H9 (cell line): ENCODE results near the gene SH3GL2. TPM values are rescaled to one million over a fixed set of nuclear protein-coding genes. Genes with fewer than 3 reads are reported as not detected.

ENCODE experiments used
- DNase-seq: peaks from one replicate; pipeline ENCODE4 v3.0.0-alpha.2; 2017
- H2AFZ ChIP-seq: one replicate; pipeline ENCODE4 v1.6.1; 2013; ENCODE audit warnings: mild to moderate bottlenecking, low read length, control low read depth, moderate library complexity
- H2AK5ac ChIP-seq: 2 replicates; pipeline ENCODE4 v1.6.1; 2013; ENCODE audit warnings: low read length, control low read depth, mixed read lengths; ENCODE audit not compliant: insufficient read length
- H2BK120ac ChIP-seq: one replicate; pipeline ENCODE4 v1.6.1; 2013; ENCODE audit warnings: low read depth, mild to moderate bottlenecking, low read length, control low read depth, inconsistent platforms; ENCODE audit not compliant: poor library complexity, severe bottlenecking
- H2BK12ac ChIP-seq: 2 replicates; pipeline ENCODE4 v1.6.1; 2013; ENCODE audit warnings: low read length, control low read depth, mixed read lengths, low read depth; ENCODE audit not compliant: insufficient read length
- H2BK15ac ChIP-seq: 2 replicates; pipeline ENCODE4 v1.6.1; 2013; ENCODE audit warnings: low read depth, low read length, control low read depth
- H2BK20ac ChIP-seq: one replicate; pipeline ENCODE4 v1.6.1; 2013; ENCODE audit warnings: low read depth, mild to moderate bottlenecking, low read length, control low read depth, inconsistent platforms; ENCODE audit not compliant: poor library complexity, severe bottlenecking
- H2BK5ac ChIP-seq: 2 replicates; pipeline ENCODE4 v1.6.1; 2013; ENCODE audit warnings: low read length, control low read depth, mixed read lengths; ENCODE audit not compliant: insufficient read length
- H3K14ac ChIP-seq: 2 replicates; pipeline ENCODE4 v1.6.1; 2013; ENCODE audit warnings: low read length, control low read depth; ENCODE audit not compliant: insufficient read depth
- H3K18ac ChIP-seq: 2 replicates; pipeline ENCODE4 v1.6.1; 2013; ENCODE audit warnings: low read depth, mild to moderate bottlenecking, mixed read lengths, low read length, control low read depth; ENCODE audit not compliant: insufficient read length
- H3K23ac ChIP-seq: 2 replicates; pipeline ENCODE4 v1.6.1; 2013; ENCODE audit warnings: low read length, control low read depth, mixed read lengths, low read depth; ENCODE audit not compliant: insufficient read length
- H3K23me2 ChIP-seq: 2 replicates; pipeline ENCODE4 v1.6.1; 2013; ENCODE audit warnings: low read depth, mild to moderate bottlenecking, mixed read lengths, low read length, control low read depth; ENCODE audit not compliant: insufficient read length, poor library complexity, severe bottlenecking
- H3K27ac ChIP-seq: 2 replicates; pipeline ENCODE4 v1.5.1; 2013; ENCODE audit warnings: low read length, control low read depth, mixed read lengths, low read depth; ENCODE audit not compliant: insufficient read length
- H3K27me3 ChIP-seq: 2 replicates; pipeline ENCODE4 v1.6.1; 2013; ENCODE audit warnings: low read length, control low read depth, inconsistent platforms; ENCODE audit not compliant: insufficient read depth
- H3K4ac ChIP-seq: 2 replicates; pipeline ENCODE4 v1.6.1; 2013; ENCODE audit warnings: low read depth, mild to moderate bottlenecking, control low read depth, inconsistent platforms, low read length, moderate library complexity
- H3K4me1 ChIP-seq: 2 replicates; pipeline ENCODE4 v1.6.1; 2013; ENCODE audit warnings: low read length, control low read depth, inconsistent platforms; ENCODE audit not compliant: insufficient read depth
- H3K4me2 ChIP-seq: 2 replicates; pipeline ENCODE4 v1.6.1; 2013; ENCODE audit warnings: low read length, control low read depth, mixed read lengths; ENCODE audit not compliant: insufficient read length, insufficient read depth
- H3K56ac ChIP-seq: 2 replicates; pipeline ENCODE4 v1.6.1; 2013; ENCODE audit warnings: low read depth, mild to moderate bottlenecking, mixed read lengths, low read length, control low read depth; ENCODE audit not compliant: insufficient read length
- H3K79me1 ChIP-seq: 2 replicates; pipeline ENCODE4 v1.6.1; 2013; ENCODE audit warnings: low read depth, mild to moderate bottlenecking, moderate library complexity, low read length, control low read depth, inconsistent platforms; ENCODE audit not compliant: insufficient read depth, poor library complexity, severe bottlenecking
- H3K79me2 ChIP-seq: 2 replicates; pipeline ENCODE4 v1.6.1; 2013; ENCODE audit warnings: low read length, control low read depth, inconsistent platforms; ENCODE audit not compliant: insufficient read depth
- H3K9ac ChIP-seq: 2 replicates; pipeline ENCODE4 v1.6.1; 2013; ENCODE audit warnings: low read length, control low read depth, mixed read lengths; ENCODE audit not compliant: insufficient read length; ENCODE audit errors: extremely low read depth
- H3K9me3 ChIP-seq: one replicate; pipeline ENCODE4 v1.6.1; 2013; ENCODE audit warnings: low read depth, low read length, inconsistent platforms; ENCODE audit not compliant: control insufficient read depth
- H3T11ph ChIP-seq: one replicate; pipeline ENCODE4 v1.6.1; 2013; ENCODE audit warnings: mild to moderate bottlenecking, low read length, control low read depth, inconsistent platforms
- H4K20me1 ChIP-seq: one replicate; pipeline ENCODE4 v1.6.1; 2013; ENCODE audit not compliant: control insufficient read depth, insufficient read length, insufficient read depth
- H4K5ac ChIP-seq: 2 replicates; pipeline ENCODE4 v1.6.1; 2013; ENCODE audit warnings: low read depth, mild to moderate bottlenecking, mixed read lengths, low read length, control low read depth; ENCODE audit not compliant: insufficient read length
- H4K8ac ChIP-seq: replicated peaks from 2 replicates; pipeline ENCODE4 v1.6.1; 2013; ENCODE audit warnings: low read length, control low read depth, mixed read lengths, low read depth; ENCODE audit not compliant: insufficient read length
- H4K91ac ChIP-seq: 2 replicates; pipeline ENCODE4 v1.6.1; 2013; ENCODE audit warnings: low read depth, mild to moderate bottlenecking, moderate library complexity, mixed read lengths, low read length, control low read depth; ENCODE audit not compliant: insufficient read length
- H3K27ac Mint-ChIP-seq, 3 experiments: 2 replicates in 2 of 3; 3 replicates in 1 of 3; pipeline ENCODE4 v1.8.0; 2020 to 2021; ENCODE audit warnings: mixed read lengths in 3 of 3, mild to moderate bottlenecking in 1 of 3, moderate library complexity in 1 of 3
- H3K27me3 Mint-ChIP-seq: 2 replicates; pipeline ENCODE4 v1.8.0; 2021; ENCODE audit warnings: low read depth, mild to moderate bottlenecking, moderate library complexity, mixed read lengths
- H3K36me3 Mint-ChIP-seq, 3 experiments: 2 replicates in 2 of 3; 3 replicates in 1 of 3; pipeline ENCODE4 v1.8.0; 2020 to 2021; ENCODE audit warnings: low read depth in 3 of 3, mixed read lengths in 3 of 3; ENCODE audit not compliant: insufficient read depth in 1 of 3
- H3K4me1 Mint-ChIP-seq, 2 experiments: 2 replicates each; pipeline ENCODE4 v1.8.0; 2020; ENCODE audit warnings: mixed read lengths in 2 of 2
- H3K4me3 Mint-ChIP-seq, 2 experiments: 2 replicates in 1 of 2; 3 replicates in 1 of 2; pipeline ENCODE4 v1.8.0; 2020 to 2021; ENCODE audit warnings: mild to moderate bottlenecking in 2 of 2, mixed read lengths in 2 of 2, moderate library complexity in 1 of 2
- H3K9me3 Mint-ChIP-seq, 2 experiments: 2 replicates in 1 of 2; 3 replicates in 1 of 2; pipeline ENCODE4 v1.8.0; 2020; ENCODE audit warnings: mild to moderate bottlenecking in 2 of 2, mixed read lengths in 2 of 2, moderate library complexity in 1 of 2
- WGBS: extraction: QIAGEN DNeasy Blood & Tissue Kit; methylation state at CpG from one replicate; pipeline ENCODE4 v1.1.7; 2013; ENCODE audit warnings: missing lambda C conversion rate, low lambda C conversion rate, mixed read lengths; ENCODE audit not compliant: insufficient read length; ENCODE audit errors: extremely low coverage; 5-methylcytosine and 5-hydroxymethylcytosine counted together
- total RNA-seq: library from RNA; stranded (reverse); gene quantifications from 2 replicates; pipeline ENCODE4 v1.2.1, GENCODE V29; 2021
- TF ChIP-seq, protein P1 (sequence below): fragments of 200-600 bp; sonication (generic); conservative IDR thresholded peaks from 3 replicates; pipeline ENCODE4 v1.8.0; 2021; ENCODE audit warnings: antibody characterized with exemption, mild to moderate bottlenecking

The SH3GL2 gene
- total RNA-seq, 1 experiment from 2014 or later, result 6.5 TPM

DNA sequence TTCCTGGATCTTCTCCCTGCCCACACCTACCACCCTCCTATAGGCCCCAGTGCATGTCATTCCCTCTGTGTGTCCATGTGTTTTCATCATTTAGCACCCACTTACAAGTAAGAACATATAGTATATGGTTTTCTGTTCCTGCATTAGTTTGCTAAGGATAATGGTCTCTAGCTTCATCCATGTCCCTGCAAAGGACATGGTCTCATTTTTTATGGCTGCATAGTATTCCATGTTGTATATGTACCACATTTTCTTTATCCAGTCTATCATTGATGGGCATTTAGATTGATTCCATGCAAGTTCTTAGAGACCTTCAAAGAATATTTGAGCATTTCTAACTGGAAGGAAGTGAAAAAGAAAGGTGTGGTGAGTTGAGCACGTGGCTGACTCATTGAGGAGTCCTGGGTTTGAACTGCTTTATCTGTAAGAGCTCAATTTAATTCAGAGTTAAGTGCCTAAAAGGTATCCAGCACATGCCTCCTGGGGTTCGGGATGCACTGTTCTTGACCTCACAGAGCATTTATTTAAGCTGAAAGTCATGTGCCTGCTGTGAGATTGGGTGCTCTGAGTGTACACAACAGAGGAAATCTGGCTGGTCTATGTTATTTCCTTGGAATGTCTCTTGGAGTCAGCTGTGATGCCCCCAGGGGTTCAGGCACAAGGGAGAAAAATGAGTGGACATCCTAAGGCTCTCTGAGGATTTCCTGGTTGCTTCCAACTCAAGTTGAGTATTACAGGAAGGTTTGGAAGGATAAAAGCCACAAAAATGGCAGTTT lies 56.4 kb downstream of the SH3GL2 start:
- TF ChIP-seq, protein P1, sequence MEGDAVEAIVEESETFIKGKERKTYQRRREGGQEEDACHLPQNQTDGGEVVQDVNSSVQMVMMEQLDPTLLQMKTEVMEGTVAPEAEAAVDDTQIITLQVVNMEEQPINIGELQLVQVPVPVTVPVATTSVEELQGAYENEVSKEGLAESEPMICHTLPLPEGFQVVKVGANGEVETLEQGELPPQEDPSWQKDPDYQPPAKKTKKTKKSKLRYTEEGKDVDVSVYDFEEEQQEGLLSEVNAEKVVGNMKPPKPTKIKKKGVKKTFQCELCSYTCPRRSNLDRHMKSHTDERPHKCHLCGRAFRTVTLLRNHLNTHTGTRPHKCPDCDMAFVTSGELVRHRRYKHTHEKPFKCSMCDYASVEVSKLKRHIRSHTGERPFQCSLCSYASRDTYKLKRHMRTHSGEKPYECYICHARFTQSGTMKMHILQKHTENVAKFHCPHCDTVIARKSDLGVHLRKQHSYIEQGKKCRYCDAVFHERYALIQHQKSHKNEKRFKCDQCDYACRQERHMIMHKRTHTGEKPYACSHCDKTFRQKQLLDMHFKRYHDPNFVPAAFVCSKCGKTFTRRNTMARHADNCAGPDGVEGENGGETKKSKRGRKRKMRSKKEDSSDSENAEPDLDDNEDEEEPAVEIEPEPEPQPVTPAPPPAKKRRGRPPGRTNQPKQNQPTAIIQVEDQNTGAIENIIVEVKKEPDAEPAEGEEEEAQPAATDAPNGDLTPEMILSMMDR, result no peak
- H4K5ac ChIP-seq, result no peak overlapping the region
- no peak overlapping the region for H3K4me3 Mint-ChIP-seq
- no peak overlapping the region for H4K91ac ChIP-seq
- no peaks in the 10 kb centered on the region for H4K20me1 ChIP-seq
- no peaks in the 10 kb centered on the region; the same call in 1 of the 2 replicates for H3K27me3 Mint-ChIP-seq
- no peak overlapping the region for H2BK120ac ChIP-seq
- H2BK20ac ChIP-seq, result no peak overlapping the region
- no peaks in the 10 kb centered on the region for H3K23me2 ChIP-seq
- no peak overlapping the region for H3K9ac ChIP-seq
- no peak overlapping the region for H4K8ac ChIP-seq
- H3K23ac ChIP-seq, result no peak overlapping the region
- H3K4ac ChIP-seq, result no peak overlapping the region
- H3K4me2 ChIP-seq, result no peak overlapping the region
- no peak overlapping the region for H3K27ac ChIP-seq
- H3K4me1 ChIP-seq, result peaks cover 4% of the 10 kb centered on the region
- H2BK15ac ChIP-seq, result no peak overlapping the region
- no peaks in the 10 kb centered on the region for H3K36me3 Mint-ChIP-seq
- no peaks in the 10 kb centered on the region for H3K27me3 ChIP-seq
- WGBS, result no CpG with 5 or more reads among the region's 2 CpGs
- H3K79me2 ChIP-seq, result no peaks in the 10 kb centered on the region
- H3K9me3 ChIP-seq, result no peaks in the 10 kb centered on the region
- no peak overlapping the region for H3K27ac Mint-ChIP-seq
- no peak overlapping the region for H3K18ac ChIP-seq
- H3K4me1 Mint-ChIP-seq, result peaks cover 0 to 5% of the 10 kb centered on the region in 2 experiments; a peak in 2 of 4 replicates
- H2AFZ ChIP-seq, result no peak overlapping the region
- no peak overlapping the region for H3K14ac ChIP-seq
- no peak overlapping the region for H3K56ac ChIP-seq
- DNase-seq, result no peak
- no peak overlapping the region for H3T11ph ChIP-seq
- no peaks in the 10 kb centered on the region for H3K79me1 ChIP-seq
- no peaks in the 10 kb centered on the region for H3K9me3 Mint-ChIP-seq
- no peak overlapping the region for H2AK5ac ChIP-seq
- H2BK12ac ChIP-seq, result no peak overlapping the region
- H2BK5ac ChIP-seq, result no peak overlapping the region
